ENCODE measurements around the gene COA8. TPM values are rescaled to one million over a fixed set of nuclear protein-coding genes. Genes with fewer than 3 reads are reported as not detected.
A peak's percentile ranks its signal among the peaks of the same experiment; 100 is the strongest.

The COA8 gene
- total and polyA plus RNA-seq, 9 of the 15 experiments (the other 6 are each of a cell fraction or from before 2014, with no cell fraction given): 5.0 to 35.3 (median 25.7) TPM

GRCh38 chr14:103561381-103562178, 1.2 kb upstream of the COA8 start:
- DNase-seq (ENCODE audit: extremely low read depth in 1 of 4, low spot score in 3 of 4): peak in 2 of 4 experiments; percentile 51 to 57
- CTCF ChIA-PET (ENCODE audit: low intra/inter-chr PET ratio): interaction anchor here (0.7 kb wide), 1 partner anchor 1911 kb away, joined by 3 read pairs; no protein-coding TSS in a partner anchor
- peak overlapping the region; percentile 84 to 96 for H3K9ac ChIP-seq (ENCODE audit: insufficient read depth in 1 of 2, low read depth in 2 of 2, low read length in 2 of 2)
- peak; percentile 62 for ATAC-seq
- H3K4me1 ChIP-seq (replicated peaks in 1 of 2; ENCODE audit: control insufficient read depth in 2 of 2, insufficient read depth in 2 of 2, low read length in 2 of 2): peaks cover 3 to 5% of the 10 kb centered on the region in 2 experiments; a peak in 3 of 5 replicates
- POLR2A ChIA-PET: interaction anchor here (0.5 to 1.2 kb wide), 7 partner anchors 12 to 360 kb away, joined by 3 to 4 read pairs (median 3); partner anchors contain the start of gene TRMT61A
- 2% methylated on average over 32 of the region's 36 CpGs for WGBS (ENCODE audit: insufficient coverage, low coverage, missing lambda C conversion rate)
- peaks cover 77% of the 10 kb centered on the region for H3K79me2 ChIP-seq (ENCODE audit: control insufficient read depth, insufficient read depth, low read length)
- H2AFZ ChIP-seq (ENCODE audit: low read depth, low read length): peak overlapping the region; percentile 88; the same call in 1 of the 2 replicates
- H3K9me3 ChIP-seq (replicated peaks; ENCODE audit: control insufficient read depth, insufficient read depth, low read depth, low read length): no peaks in the 10 kb centered on the region
- H3K27me3 ChIP-seq (ENCODE audit: control insufficient read depth in 2 of 2, insufficient read depth in 2 of 2, low read length in 2 of 2): no peaks in the 10 kb centered on the region
- no peaks in the 10 kb centered on the region for H3K9me1 ChIP-seq (ENCODE audit: control insufficient read depth, insufficient read depth, low read length)
- peak overlapping the region; percentile 82 for H3K4me2 ChIP-seq (ENCODE audit: insufficient read depth, low read length)
- peaks cover 20% of the 10 kb centered on the region; the same call in 1 of the 2 replicates for H4K20me1 ChIP-seq (replicated peaks; ENCODE audit: control insufficient read depth, insufficient read depth, low read length)
- in situ Hi-C loops (cut with MboI) (no loop called here), intact Hi-C loops (cut with micrococcal nuclease) (loop anchor here (5.0 kb wide), 1 partner anchor 44 kb away; no protein-coding TSS in a partner anchor)
- peak overlapping the region; percentile 93 for H3K4me3 ChIP-seq
- BruUV-seq (replicated peaks): no TSS peak
- FAIRE-seq: peak; percentile 57
- peaks cover 41% of the 10 kb centered on the region for H3K36me3 ChIP-seq (ENCODE audit: control insufficient read depth, insufficient read depth, low read length)
- H3K27ac ChIP-seq (ENCODE audit: extremely low read depth, low read depth, low read length): peak overlapping the region; percentile 96
- TF ChIP-seq ZBTB26 (CRISPR knock-in tag; IDR thresholded peaks at IDR 0.05) (no peak), NFE2 (IDR thresholded peaks at IDR 0.05; ENCODE audit: low read depth) (no peak), RFX1 (IDR thresholded peaks at IDR 0.05) (peak; percentile 74), DPF2 (IDR thresholded peaks at IDR 0.05) (no peak), ATF3 (IDR thresholded peaks at IDR 0.05) (peak; percentile 35), ATF3 (CRISPR knock-in tag; conservative IDR thresholded peaks at IDR 0.05) (no peak), EGR1 (conservative IDR thresholded peaks at IDR 0.05) (0 out of 2 replicates have a peak, but pooled peaks have one; percentile 17), SPI1 (IDR thresholded peaks at IDR 0.05; ENCODE audit: borderline replicate concordance, low read depth, low read length) (peak; percentile 36; the same call in 1 of the 2 replicates), CREM (IDR thresholded peaks at IDR 0.05; ENCODE audit: low read depth) (peak; percentile 39), PHF20 (IDR thresholded peaks at IDR 0.05; ENCODE audit: partially characterized antibody) (no peak), FOXK1 (CRISPR knock-in tag; IDR thresholded peaks at IDR 0.05; ENCODE audit: borderline replicate concordance) (no peak), SFPQ (IDR thresholded peaks at IDR 0.05; ENCODE audit: low read depth, low read length) (no peak), PYGO2 (tag; IDR thresholded peaks at IDR 0.05) (no peak), ZBTB5 (IDR thresholded peaks at IDR 0.05) (no peak), GATAD2A (IDR thresholded peaks at IDR 0.05) (no peak), POLR2AphosphoS5 (IDR thresholded peaks at IDR 0.05; ENCODE audit: control insufficient read depth, insufficient read depth, low read depth, low read length) (no peak)
